HG02588 (cell line): ENCODE results near the gene PTAFR.

Experiments used
- ATAC-seq: cut with Tn5 transposase; IDR thresholded peaks from one replicate; pipeline ENCODE4 v1.9.1; 2021; ENCODE audit warnings: mild to moderate bottlenecking, moderate library complexity; ENCODE audit not compliant: unreplicated experiment

The PTAFR gene

GRCh38 chr1:28126212-28126611 lies 50.3 kb downstream of the PTAFR start:
- no peak for ATAC-seq

GRCh38 chr1:28123461-28123961 lies 53.0 kb downstream of the PTAFR start:
- no peak for ATAC-seq

DNA sequence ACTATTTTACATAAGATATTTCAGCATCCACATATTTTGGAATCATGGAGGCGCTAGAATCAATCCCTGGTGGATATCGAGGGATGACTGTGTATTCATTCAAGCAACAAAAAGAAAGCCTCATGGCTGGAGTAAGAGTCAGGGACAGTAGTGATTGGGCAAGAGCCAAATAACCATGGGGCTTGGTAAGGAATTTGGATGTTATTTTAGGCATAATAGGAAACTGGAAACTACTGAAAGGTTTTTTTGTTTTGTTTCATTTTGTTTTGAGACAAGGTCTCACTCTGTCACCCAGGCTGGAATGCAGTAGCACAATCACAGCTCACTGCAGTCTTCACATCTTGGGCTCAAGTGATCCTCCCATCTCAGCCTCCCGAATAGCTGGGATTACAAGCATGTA lies 54.3 kb downstream of the PTAFR start:
- no peak for ATAC-seq

DNA sequence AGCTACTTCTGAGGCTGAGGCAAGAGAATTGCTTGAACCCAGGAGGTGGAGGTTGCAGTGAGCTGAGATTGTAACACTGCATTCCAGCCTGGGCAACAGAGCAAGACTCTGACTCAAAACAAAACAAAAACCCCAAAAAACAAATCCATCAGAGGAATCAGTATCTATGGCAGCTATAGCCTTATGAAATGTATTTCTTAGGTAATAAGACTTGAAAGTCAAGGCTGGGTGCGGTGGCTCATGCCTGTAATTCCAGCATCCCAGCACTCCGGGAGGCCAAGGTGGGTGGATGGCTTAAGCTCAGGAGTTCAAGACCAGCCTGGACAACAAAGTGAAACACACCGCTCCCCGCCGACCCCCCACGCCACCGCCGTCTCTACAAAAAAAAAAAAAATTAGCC lies 56.9 kb downstream of the PTAFR start:
- no peak for ATAC-seq

GRCh38 chr1:28118640-28119307 lies 57.7 kb downstream of the PTAFR start:
- ATAC-seq = no peak

- no peak for ATAC-seq
Measured at GRCh38 chr1:28115267-28115666, 61.2 kb downstream of the PTAFR start.

DNA sequence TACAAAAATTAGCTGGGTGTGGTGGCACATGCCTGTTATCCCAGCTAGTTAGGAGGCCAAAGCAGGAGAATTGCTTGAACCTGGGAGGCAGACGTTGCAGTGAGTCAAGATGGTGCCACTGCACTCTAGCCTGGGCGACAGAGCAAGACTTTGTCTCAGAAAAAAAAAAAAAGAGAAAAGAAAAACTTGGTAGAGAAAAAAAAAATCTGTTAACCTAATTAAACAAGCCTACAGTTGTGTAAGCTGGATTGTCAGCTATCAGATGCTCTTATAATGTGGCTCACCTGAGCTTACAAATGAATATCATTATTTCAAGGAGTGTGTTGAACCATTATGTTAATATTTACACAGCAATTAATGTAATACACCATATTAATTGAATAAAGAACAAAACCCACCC lies 61.6 kb downstream of the PTAFR start:
- no peak for ATAC-seq

GRCh38 chr1:28113242-28113572 lies 63.3 kb downstream of the PTAFR start:
- no peak for ATAC-seq

DNA sequence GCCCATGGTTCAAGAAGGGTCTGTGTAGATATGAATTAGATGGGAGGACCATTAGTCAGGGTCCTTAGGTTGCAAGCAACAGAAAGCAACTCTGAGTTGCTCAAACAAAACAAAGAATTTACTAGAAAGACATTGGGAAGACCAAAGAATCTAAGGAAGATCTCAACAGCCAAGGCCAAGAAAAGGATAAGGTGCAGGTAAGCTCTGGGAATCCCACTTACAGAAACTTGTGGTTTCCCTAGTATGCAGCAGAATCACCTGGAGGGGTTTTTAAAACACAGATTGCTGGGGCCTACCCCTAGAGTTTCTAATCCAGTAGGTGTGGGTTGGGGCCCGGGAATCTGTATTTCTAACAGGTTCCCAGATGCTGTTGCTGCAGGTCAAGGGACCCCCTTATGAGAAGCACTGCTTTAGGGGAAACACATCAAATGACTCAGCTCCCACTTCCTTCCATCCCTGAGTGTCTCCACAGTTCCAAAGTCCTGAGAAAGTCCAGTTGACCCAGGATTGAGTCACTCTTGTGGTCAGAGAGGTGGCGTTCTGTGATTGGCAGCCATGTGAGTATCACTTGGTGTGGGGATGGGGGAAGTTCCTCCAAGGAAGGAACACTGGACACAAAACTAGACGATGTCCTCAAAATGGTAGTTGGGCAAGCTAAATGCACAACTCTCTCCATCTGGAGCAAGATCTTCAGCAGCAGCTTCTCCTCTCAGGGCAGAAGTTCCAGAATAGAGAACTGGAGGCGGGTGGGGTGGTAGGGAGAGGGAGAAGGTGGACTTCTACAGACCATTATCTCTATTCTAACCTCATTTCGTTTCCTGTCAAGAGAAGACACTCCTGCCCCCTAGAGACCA lies 63.9 kb downstream of the PTAFR start:
- no peak for ATAC-seq

DNA sequence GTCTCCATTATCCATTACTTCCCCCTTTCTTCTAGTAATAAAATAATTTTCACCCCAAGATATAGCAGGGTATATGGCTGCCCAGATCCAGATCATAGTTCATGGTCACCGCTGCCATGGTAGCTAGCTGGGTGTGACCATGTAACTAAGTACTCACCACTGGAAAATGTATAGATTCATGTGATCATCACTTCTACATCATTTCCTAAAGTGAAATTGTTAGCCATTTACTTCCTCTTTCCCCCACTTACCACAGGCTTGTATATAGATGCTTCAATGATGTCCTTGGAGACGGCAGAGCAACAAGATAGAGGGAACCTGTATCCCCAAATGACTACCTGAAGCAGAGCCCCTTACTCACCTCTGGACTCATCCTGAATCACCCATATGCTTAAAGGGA lies 65.3 kb downstream of the PTAFR start:
- ATAC-seq = no peak

DNA sequence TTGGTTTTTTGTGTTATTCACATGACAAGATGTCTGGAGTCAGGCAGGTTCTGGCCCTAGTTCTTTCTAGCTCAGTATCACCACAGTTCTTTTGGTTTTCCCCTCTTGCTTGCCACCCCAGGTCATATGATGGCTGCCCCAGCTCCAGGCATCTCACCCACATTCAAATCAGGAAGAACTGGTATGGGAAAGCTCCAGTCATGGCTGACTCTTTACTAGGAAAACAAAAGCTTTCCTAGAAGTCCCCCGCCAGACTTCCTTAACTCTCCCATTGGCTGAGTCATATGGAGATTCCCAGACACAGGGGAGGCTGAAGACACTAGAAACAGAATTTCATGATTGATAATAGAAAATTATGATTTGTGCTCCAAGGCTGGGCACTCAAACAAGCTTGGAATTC lies 65.9 kb downstream of the PTAFR start:
- no peak for ATAC-seq

DNA sequence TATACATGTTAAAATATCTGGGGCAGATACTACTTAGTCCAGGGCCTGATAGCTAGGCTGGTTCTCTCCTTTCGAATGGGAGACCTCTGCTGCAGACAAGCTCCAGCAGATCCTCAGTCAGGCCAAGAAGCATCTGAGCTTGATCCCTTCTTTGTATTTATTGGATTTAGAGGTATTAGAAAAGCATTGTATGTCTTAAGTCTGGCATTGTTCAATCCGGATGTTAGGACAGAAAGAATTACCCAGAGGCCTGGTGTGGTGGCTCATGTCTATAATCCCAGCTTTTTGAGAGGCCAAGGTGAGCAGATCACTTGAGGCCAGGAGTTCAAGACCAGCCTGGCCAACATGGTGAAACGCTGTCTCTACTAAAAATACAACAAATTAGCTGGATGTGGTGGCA lies 66.9 kb downstream of the PTAFR start:
- ATAC-seq = no peak

- ATAC-seq = no peak
Measured at GRCh38 chr1:28108001-28108400, 68.5 kb downstream of the PTAFR start.

DNA sequence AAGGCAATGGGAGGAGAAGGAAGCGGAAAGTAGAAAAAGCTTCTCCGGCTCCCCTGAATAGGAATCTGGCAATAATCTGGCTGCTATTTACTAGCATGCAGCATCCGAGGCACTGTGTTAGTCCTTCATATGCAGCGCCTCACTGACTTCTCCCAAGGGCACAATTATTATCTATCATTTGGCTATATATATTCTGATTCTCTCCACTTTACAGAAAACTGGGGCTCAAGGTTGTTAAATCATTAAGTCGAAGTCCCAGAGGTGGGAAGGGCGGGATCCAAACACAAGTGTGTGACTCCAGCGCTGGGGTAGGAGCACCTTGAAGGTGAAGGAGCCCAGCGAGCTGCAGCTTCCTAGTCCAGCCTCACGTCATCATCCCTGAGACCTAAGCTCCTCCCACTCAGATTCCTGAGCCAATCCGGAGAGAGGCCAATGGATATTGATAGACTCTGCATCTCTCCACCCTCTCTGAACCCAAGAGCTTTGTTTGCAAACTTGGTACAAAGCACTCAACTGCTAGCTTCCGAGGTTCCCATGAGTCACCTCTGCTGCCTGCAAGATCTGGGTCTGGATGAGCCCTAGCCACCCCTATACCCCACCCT lies 71.5 kb downstream of the PTAFR start:
- ATAC-seq = no peak

DNA sequence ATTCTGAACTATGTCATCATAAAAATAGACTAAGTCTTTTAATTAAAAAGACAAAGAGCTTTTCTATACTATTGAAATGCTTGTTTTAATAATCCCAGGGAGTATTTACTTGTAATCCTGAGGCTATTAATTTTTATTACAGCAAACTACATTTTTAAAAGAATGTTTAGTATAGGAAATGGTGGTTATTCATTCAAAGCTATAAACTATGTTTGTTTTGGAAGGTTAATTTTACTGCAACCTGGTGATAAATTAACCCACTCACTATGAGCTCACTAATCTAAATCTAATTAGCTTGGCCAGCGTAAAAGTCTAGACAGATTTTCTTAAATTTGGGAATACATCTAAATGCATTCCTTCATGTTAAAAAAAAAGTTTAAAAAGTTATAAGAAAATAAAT lies 74.3 kb downstream of the PTAFR start:
- ATAC-seq = no peak

DNA sequence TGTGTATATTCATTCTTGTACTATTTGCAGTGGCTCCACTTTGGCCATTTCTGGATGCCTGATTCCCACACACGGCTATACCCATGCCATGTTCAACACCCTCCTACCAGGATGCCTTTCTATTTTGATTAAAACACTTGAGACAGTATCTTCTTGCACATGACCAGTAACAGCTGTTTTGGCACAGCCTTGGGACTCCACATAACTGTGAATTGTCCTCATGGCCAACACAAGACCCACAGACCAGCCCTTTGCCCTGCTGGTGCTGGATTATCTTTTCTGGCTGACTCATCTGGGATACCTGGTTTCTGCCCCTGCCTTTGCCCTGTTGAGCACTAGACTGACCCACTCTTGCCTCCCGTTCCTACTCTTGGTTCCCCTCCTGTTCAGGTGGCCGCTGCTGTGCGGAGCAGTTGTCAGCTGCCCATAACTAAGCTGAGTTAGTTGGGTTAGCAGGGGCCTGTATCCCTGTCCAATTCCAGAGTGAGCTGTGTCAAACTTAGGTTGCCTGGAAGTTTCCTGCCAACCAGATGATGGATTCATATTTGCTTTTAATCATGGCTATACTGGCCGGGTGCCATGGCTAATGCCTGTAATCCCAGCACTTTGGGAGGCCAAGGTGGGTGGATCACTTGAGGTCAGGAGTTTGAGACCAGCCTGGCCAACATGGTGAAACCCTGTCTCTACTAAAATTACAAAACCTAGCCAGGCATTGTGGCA lies 77.3 kb downstream of the PTAFR start:
- ATAC-seq = no peak
